OCI-LY3 (cell line): ENCODE data around the gene YIPF5.

Experiments
- EZH2phosphoT487 ChIP-seq: fragments of 200-600 bp; shearing (Covaris generic); IDR thresholded peaks from 2 replicates; pipeline ENCODE4 v1.6.1; 2018; ENCODE audit warnings: antibody characterized with exemption, mixed run types, low read depth
- TF ChIP-seq, protein P1 (sequence below): fragments of 200-600, 300-600 bp; sonication (generic); IDR thresholded peaks from 2 replicates; pipeline ENCODE4 v1.5.1; 2014; ENCODE audit warnings: antibody characterized with exemption, low read length, low read depth

DNA sequence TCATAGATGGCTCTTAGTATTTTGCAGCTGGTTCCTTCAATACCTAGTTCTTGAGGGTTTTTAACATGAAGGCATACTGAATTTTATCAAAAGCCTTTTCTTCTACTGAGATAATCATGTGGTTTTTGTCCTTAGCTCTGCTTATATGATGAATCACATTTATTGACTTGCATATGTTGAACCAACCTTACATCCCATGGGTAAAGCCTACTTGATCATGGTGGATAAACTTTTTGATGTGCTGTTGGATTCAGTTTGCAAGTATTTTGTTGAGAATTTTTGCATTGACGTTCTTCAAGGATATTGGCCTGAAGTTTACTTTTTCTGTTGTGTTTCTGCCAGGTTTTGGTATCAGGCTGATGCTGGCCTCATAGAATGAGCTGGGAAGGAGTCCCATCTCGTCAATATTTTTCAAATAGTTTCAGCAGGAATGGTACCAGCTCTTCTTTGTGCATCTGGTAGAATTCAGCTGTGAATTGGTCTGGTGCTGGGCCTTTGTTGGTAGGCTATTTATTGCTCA lies 49.7 kb downstream of the YIPF5 start:
- TF ChIP-seq, protein P1, sequence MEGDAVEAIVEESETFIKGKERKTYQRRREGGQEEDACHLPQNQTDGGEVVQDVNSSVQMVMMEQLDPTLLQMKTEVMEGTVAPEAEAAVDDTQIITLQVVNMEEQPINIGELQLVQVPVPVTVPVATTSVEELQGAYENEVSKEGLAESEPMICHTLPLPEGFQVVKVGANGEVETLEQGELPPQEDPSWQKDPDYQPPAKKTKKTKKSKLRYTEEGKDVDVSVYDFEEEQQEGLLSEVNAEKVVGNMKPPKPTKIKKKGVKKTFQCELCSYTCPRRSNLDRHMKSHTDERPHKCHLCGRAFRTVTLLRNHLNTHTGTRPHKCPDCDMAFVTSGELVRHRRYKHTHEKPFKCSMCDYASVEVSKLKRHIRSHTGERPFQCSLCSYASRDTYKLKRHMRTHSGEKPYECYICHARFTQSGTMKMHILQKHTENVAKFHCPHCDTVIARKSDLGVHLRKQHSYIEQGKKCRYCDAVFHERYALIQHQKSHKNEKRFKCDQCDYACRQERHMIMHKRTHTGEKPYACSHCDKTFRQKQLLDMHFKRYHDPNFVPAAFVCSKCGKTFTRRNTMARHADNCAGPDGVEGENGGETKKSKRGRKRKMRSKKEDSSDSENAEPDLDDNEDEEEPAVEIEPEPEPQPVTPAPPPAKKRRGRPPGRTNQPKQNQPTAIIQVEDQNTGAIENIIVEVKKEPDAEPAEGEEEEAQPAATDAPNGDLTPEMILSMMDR: no peak
- no peak for TF ChIP-seq EZH2phosphoT487
